ENCODE data around the gene INO80D.
"Not testable (repeated sequence)": the region's sequence is repeated elsewhere in the genome, so short reads cannot be mapped to it uniquely, and the experiment has no call there.

The INO80D gene

GRCh38 chr2:206105038-206105437 lies 19.1 kb upstream of the INO80D start:
- Histone ChIP-seq H3K9me3 (ENCODE audit: control insufficient read depth, low read length) (no peaks in the 10 kb centered on the region), H3K4me2 (ENCODE audit: low read length) (no peak overlapping the region), H3K4me3 (ENCODE audit: low read depth, low read length) (no peak overlapping the region), H3K79me2 (no peaks in the 10 kb centered on the region), H2AFZ (no peak overlapping the region), H3K4me1 (no peaks in the 10 kb centered on the region), H3K27me3 (ENCODE audit: control insufficient read depth, insufficient read depth, low read length) (no peaks in the 10 kb centered on the region), H3K36me3 (ENCODE audit: control insufficient read depth, insufficient read depth, low read length) (no peaks in the 10 kb centered on the region), H3K27ac (no peak overlapping the region), H3K9ac (no peak overlapping the region)
- TF ChIP-seq CTCF (IDR thresholded peaks at IDR 0.05), result no peak

- not testable (repeated sequence) for H3K9ac ChIP-seq; H3K27me3 ChIP-seq (ENCODE audit: control insufficient read depth, insufficient read depth, low read length); H3K4me1 ChIP-seq; H3K9me3 ChIP-seq (ENCODE audit: control insufficient read depth, low read length); H2AFZ ChIP-seq; H3K4me2 ChIP-seq (ENCODE audit: low read length); H3K27ac ChIP-seq; H3K36me3 ChIP-seq (ENCODE audit: control insufficient read depth, insufficient read depth, low read length); H3K4me3 ChIP-seq (ENCODE audit: low read depth, low read length); H3K79me2 ChIP-seq
These were observed 12.9 kb upstream of the INO80D start for GRCh38 chr2:206098872-206099271.

- no peak overlapping the region for H3K4me2 ChIP-seq (ENCODE audit: low read length)
- H3K79me2 ChIP-seq, result no peaks in the 10 kb centered on the region
- no peaks in the 10 kb centered on the region for H3K36me3 ChIP-seq (ENCODE audit: control insufficient read depth, insufficient read depth, low read length)
- H3K27me3 ChIP-seq (ENCODE audit: control insufficient read depth, insufficient read depth, low read length), result no peaks in the 10 kb centered on the region
- H3K4me1 ChIP-seq, result no peaks in the 10 kb centered on the region
- H3K9ac ChIP-seq, result no peak overlapping the region
- H2AFZ ChIP-seq, result no peak overlapping the region
- no peak overlapping the region for H3K4me3 ChIP-seq (ENCODE audit: low read depth, low read length)
- H3K9me3 ChIP-seq (ENCODE audit: control insufficient read depth, low read length), result no peaks in the 10 kb centered on the region
- no peak overlapping the region for H3K27ac ChIP-seq
- no peak for TF ChIP-seq CTCF (IDR thresholded peaks at IDR 0.05)
These were observed 12.5 kb upstream of the INO80D start for GRCh38 chr2:206098471-206098870.

GRCh38 chr2:206096876-206097275 lies 10.9 kb upstream of the INO80D start:
- H3K4me1 ChIP-seq, result no peaks in the 10 kb centered on the region
- no peak overlapping the region for H2AFZ ChIP-seq
- no peaks in the 10 kb centered on the region for H3K36me3 ChIP-seq (ENCODE audit: control insufficient read depth, insufficient read depth, low read length)
- H3K27ac ChIP-seq, result no peak overlapping the region
- H3K9me3 ChIP-seq (ENCODE audit: control insufficient read depth, low read length), result no peaks in the 10 kb centered on the region
- no peaks in the 10 kb centered on the region for H3K27me3 ChIP-seq (ENCODE audit: control insufficient read depth, insufficient read depth, low read length)
- H3K9ac ChIP-seq, result no peak overlapping the region
- TF ChIP-seq CTCF (IDR thresholded peaks at IDR 0.05), result no peak
- no peak overlapping the region for H3K4me3 ChIP-seq (ENCODE audit: low read depth, low read length)
- H3K79me2 ChIP-seq, result no peaks in the 10 kb centered on the region
- no peak overlapping the region for H3K4me2 ChIP-seq (ENCODE audit: low read length)

- TF ChIP-seq CTCF (IDR thresholded peaks at IDR 0.05), result no peak
- Histone ChIP-seq H3K4me1 (no peaks in the 10 kb centered on the region), H3K9ac (no peak overlapping the region), H3K79me2 (peaks cover 4% of the 10 kb centered on the region), H3K4me3 (ENCODE audit: low read depth, low read length) (no peak overlapping the region), H3K36me3 (ENCODE audit: control insufficient read depth, insufficient read depth, low read length) (no peaks in the 10 kb centered on the region), H3K4me2 (ENCODE audit: low read length) (no peak overlapping the region), H3K27me3 (ENCODE audit: control insufficient read depth, insufficient read depth, low read length) (no peaks in the 10 kb centered on the region), H3K9me3 (ENCODE audit: control insufficient read depth, low read length) (no peaks in the 10 kb centered on the region), H2AFZ (no peak overlapping the region), H3K27ac (no peak overlapping the region)
These were observed 9.8 kb upstream of the INO80D start for GRCh38 chr2:206095536-206096332.
